IPS DF 4.7 (cell line): ENCODE data around the gene IER2.

Experiments used
- DNase-seq: peaks from one replicate; pipeline ENCODE4 v3.0.0-alpha.2; 2013; ENCODE audit warnings: low spot score; ENCODE audit errors: extremely low read depth

Gene IER2, protein sequence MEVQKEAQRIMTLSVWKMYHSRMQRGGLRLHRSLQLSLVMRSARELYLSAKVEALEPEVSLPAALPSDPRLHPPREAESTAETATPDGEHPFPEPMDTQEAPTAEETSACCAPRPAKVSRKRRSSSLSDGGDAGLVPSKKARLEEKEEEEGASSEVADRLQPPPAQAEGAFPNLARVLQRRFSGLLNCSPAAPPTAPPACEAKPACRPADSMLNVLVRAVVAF

DNA sequence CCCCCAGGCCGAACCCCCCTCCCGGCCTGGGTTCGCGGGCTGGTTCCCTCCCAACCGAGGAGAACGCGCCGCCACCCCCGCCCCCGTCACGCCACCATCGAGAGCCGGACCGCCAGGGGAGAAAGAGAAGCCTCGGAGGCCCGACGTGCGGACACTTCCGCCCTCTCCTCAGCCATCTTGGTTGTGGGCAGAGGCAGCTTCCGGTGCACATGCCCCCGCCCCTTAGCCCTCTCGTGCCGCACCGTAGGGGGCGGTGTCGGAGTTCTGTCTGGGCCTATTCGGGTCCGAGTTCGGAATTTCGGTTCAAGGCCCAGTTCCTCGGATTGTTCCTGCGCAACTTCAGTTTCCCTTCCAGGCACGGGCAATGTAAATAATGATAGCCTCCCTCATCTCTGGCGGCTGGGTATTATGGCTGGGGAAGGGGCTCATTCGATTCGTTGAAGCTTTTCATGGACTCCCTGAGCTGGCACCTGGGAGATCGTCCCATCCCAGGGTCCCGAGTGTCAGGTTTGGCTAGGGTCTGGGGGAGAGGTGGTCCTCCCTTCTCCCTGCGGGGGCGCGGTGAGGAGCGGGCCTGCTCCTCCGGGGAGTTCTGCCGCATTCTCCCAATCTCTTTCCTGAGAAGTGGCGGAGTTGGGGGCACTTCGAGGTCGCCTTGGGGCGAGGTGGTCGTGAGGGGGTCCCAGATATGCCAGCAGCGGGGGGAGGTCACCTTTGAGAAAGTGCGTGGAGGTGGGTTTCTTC is at the start of gene IER2, which contains the start of gene STX10:
Gene IER2, plus strand, starts transcription at position 225 of the 744 bp plus-strand sequence. CDS start 2,776 bp downstream, outside the sequence.
Gene STX10, minus strand, starts transcription at position 189 of the 744 bp plus-strand sequence. CDS start 202 bp downstream, outside the sequence.
- no peak for DNase-seq

DNA sequence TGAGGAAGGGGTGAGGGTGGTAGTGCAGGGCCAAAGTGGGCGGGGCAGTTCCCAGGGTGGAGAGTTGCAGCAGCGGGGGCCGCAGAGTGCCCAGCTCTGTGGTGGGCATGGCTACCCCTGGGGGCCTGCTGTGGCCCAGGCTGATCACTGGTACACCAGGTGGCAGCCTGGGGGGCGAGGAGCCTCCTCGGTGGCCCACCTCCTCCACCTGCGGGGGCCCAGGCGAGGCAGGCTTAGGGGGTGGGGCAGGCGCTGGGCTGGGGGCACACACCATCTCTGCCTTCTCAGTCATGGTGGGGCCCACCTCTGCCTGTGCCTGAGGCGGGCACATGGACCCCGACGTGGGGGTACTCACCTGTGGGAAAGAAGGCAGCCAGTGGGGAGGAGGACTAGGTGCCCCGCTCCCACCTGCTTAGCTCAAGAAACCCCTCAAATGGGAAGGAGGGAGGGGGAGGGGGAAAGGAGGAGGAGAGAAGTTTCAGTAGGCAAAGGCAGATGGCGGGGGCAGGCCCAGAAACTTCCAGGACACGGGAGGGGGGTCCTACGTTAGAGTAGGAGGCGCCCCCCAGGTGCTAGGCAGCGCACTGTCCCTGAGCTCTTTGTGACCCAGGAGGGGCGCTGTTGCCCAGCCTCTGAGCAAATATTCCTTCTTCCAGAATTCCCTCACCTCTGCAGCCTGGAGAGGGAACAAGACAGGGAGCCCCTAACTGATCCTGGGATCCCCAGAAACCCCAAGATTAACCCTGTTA is 49.2 kb upstream of the IER2 start:
- no peak for DNase-seq

DNA sequence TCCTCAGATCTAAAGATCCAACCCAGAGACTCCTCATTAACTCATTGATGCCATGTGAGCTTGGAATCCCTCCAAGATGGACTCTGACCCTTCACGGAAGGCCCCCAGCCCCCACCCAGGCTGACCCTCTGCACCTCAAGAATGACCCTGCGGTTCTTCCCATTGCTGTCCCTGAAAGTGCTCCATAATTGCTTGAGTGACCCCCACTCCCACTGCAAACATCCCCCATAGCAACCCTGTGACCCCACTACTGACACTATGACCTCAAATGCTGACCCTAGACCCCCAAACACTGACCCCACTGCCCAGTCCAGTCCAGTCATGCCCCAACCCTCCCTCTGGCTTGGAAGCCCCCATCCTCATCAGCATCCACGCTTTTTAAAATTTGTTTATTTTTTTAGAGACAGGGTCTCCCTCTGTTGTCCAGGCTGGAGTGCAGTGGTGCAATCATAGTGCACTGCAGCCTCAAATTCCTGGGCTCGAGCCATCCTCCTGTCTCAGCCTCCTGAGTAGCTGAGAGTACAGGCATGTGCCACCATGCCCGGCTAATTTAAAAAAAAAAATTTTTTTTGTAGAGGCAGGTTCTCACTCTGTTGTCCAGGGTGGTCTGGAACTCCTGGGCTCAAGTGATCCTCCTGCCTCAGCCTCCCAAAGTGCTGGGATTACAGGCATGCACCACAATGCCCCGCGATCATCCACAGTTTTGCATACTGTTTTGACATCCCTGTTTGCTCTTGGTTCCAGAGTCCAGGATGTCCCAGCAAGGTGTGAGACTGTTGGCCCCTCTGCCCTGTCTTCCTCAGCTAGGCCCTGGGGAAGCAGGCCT is 48.4 kb upstream of the IER2 start:
- no peak for DNase-seq

DNA sequence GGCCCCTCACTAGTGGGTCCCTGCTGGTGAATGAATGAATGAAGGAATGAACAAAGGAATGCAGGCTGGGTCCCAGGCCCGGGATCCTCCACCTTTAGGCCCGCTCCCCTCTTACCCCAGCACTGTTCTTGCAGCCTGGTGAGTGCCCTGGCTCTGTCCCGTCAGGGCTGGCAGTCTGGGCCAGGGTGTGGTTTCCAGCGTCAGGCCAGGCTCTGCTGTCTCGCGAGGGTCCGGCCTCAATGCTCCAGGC is 47.9 kb upstream of the IER2 start:
- DNase-seq: no peak

DNA sequence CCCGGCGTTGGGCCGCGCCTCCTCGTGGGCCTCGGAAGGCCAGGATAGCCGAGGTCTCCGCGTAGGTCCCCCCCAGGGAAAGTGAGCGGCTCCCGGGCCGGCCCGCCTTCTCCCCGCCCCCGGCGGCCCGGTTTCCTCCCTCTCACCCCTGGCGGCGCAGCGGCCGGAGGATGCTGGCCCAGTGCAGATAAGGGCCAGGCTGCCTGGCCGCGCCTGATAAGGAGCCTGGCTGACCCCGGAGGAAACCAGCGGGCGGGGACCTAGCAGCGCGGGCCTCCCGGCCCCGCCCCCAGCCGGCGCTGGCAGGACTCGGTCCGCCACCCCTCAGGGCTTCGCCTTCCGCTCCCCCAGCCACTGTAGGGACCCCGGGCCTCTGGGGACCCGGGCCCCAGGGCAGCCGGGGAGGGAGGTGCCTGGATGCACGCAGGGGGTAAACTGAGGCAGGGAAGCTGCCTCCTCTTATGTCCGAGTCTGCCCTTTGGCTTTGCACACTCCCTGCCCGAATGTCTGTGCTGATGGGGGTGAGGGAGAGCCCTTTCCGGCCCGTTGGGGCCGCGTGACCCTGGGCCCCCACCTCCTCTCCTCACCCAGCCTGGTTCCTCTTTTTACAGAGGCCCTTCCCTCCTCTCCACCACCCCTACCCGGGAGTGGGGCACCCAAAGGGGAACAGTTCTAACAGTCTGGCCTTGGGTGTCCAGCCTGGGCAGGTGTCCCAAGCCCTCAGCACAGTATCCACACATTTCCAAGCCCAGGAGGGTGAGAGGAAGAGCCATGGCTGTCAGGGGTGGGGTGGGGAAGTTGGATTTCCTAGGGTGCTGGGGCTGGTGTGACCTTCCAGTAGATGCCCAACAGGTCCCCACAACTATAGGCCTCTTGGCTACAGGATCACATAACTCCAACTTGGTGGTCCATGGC is 47.3 kb upstream of the IER2 start, which contains the start of gene LYL1:
Gene LYL1, minus strand, starts transcription at position 193 of the 915 bp plus-strand sequence. CDS start 1,687 bp downstream, outside the sequence.
- no peak for DNase-seq

DNA sequence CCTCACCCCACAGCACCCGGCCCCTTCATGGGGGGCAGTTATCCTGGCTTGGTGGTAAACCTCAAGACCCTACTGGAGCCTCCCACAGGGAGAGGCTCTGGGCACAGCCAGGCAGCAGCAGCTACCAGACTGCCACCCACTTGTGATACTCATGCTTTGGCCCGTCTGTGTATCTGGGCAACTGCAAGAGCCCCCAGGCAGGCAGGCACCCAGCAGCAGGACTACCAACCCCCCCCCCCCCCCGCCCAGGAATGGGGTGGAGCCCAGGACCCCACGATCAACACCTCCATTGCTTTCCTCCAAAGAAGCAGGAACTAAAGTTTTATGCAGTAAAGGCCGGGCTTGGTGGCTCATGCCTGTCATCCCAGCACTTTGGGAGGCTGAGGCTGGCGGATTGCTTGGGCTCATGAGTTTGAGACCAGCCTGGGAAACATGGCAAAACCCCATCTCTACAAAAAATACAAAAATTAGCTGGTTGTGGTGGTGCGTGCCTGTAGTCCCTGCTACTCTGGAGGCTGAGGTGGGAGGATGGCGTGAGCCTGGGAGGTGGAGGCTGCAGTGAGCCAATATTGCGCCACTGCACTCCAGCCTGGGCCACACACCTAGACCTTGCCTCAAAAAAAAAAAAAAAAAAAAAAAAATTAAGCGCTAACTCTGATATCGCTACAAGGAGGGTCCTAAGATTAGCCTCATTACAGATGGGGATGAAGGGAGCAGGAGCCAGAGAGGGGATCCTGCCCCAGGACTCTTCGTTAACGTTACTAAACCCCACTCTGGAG is 46.4 kb upstream of the IER2 start:
- no peak for DNase-seq

DNA sequence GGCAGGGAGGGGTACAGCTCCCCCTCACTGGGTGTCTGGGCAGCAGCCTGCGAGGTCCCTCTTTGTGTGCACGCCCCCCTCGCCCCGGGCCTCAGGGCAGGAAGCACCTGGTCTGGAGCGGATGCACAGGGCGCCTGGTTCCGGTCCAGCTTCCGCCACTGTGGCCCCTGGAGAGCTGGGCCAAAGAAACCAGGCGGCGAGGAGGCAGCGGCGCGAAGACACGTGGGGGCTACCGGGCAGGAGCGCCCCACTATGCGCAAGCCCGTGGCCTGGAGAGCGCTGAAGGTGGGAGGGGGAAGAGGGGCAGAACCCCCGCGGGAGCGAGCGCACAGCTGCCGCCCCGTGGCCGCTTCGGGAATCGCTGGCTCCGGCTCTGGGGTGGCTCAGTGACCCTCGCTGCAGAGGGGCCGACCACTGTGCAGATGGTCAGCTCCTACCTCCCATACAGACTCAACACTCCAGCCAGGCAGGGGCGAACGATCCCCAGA is 45.8 kb upstream of the IER2 start:
- DNase-seq: no peak

DNA sequence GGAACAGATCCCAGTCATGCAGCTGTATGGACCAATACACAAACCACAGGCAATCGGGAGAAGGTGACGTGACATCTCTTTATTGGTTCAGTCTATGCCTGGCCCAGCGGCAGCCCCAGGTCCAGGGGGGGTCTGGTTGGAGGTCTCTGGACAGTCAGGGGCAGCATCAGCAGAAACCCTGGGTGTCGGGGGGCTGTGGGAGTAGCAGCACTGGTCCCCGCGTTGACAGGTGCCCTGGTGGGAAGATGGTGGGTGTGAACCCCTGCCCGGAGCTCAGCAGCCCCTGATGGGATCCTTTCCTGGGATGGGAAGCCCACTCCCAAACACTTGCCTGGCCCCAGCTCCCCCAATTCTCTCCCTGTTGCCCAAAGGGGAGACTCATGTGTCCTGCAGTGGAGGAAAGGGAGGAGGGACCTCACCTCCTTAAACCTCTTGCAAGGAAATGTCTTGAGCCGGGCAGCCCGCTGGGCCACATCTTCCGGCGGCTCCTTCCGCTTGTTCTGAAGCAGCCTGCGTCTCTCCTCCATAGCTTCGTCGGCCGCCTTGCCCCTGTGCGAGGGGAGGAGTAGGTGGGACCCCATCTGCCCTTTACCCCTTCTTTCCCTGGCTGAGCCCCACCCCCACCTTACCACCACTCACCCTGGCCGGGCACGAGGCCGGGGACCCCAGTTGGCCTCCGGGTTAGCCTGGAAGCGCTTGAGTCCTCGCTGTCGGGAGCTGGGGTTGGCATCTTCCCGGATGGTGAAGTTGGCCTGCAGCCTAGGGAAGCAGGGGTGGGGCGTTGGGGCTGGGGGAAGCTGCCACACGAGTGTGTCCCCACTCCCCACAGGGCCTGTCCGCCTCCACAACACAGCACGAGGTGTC is 45.1 kb upstream of the IER2 start:
- DNase-seq: no peak

DNA sequence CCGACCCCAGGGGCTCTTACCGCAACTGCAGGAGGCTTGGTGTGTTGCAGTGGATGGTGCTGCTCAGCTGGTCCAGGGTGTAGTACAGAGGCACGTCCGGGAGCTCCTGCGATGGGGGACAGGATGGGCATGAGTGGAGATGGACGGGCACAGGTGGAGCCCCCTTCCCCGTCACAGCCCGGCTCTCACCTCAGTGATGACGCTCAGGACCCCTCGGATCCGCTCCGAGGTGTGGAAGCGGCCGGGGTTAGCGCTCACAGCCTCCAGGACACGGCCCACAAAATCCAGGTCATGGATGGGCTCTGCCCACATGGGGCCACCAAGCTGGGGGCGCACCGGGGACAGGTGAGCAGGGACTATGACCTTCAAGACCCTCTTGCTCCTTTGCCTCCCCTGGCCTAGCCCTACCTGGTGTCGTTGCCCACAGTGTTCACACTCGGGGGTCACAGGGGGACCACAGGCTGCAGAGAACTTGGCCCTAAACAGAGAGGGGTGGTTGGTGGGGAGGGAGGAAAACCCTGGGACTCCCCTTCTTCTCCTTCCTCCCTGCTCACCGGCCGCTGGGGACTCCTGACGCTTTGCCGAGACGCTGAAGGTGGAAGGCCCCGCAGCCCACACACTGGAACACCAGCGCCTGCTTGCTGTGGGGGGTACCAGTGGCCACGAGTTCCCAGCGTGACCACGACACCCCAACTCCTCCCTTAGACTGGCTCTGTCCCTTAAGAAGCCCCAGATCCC is 40.7 kb upstream of the IER2 start:
- no peak for DNase-seq

DNA sequence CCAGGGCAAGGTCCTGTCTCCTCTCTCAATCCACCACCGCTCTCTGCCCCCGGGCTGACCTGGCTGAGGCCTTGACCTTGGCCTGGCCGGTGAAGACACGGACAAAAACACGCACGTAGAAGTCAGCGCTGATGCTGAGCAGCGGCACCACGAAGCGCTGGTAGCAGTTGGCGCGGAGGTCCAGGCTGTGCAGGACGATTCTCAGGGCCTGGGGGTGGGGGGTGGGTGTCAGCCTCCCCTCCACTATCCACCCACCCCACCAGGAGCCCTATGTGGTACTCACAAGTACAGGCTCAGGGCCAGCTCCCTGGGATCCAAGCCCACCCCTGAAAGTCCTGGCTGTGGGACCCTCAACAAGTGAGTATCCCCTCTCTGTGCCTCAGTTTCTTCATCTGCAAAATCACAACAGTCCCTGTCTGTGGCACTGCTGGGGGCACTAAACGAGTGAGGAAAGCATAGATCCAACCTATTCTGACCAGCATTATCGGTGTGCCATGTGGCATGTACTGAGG is 40.1 kb upstream of the IER2 start:
- DNase-seq: no peak

DNA sequence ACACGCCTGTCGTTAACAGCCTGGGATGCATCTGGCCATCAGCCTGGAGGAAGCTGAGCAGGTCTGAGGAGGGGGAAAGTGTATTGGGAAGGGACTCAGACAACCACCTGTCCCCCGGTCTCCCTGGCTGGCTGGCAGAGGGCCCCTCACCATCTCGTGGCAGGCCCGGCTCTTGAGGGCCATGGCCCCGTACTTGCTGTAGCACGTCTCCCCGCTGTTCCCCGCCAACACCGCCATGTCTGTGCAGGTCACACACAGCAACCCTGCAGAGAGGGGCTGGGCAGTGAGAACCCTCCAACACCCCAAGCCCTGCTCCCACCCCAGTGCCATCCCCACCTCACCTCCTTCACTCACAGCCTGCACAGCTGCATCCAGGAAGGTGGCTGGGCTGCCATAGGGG is 37.7 kb upstream of the IER2 start:
- DNase-seq: no peak

DNA sequence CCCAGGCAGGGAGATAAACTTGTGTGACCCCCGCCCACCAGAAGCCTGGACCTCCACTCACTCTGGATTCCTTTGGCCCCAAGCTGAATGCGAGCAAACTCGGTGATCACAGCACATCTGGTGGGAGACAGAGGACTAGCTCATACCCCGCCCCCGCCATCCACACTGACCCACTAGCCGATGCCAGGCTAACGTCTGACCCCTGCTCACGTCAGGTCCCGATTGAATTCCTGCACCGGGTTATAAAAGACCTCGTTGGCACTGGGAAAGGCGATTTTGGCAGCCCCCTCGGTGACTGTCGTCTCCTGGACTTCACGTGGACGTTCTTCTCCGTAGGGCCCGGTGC is 34.3 kb upstream of the IER2 start:
- no peak for DNase-seq

DNA sequence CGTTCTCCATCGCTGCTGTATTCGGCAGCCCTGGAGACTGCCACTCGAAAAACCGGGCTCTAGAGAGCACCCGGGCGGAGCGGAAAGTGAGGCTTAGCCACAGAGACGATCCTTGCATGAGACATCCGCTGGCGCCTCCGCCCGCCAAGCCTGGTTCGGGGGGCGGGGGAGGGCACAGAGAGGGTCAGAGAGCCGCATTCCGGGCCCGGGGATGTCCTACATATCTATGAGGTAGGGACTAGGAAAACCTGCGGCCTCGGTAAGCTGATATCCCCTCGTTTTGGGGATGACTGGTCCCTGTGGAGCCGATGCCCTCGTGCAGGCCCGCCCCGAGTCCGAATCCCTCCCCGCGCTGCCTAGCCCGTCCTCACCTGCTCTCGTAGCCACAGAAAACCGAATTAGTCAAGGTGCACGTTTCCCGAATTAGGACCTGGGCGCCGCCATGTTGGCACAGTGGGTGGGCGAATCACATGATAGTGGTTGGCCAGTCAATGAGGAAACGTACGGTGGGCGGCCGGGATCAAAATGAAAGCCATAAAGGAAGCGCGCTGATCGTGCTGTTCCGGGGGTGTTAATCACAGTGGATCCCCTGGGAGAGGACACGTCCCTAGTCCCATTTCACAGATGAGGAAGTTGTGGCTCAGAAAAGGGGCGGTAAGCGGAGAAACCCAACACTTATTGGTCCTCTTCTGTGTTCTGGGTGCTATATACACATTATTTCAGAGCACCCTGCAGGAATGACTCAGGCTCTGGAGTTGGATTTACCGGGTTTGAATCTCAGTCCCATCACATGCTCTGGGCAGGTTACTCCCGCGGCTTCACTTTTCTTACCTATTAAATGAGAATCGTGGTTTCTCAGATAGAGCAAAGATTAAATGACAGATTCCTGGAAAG is 33.7 kb upstream of the IER2 start, which contains the start of gene TRMT1:
Gene TRMT1, minus strand, starts transcription at position 459 of the 894 bp plus-strand sequence. Its CDS starts 341 bp downstream, at position 118.
- no peak for DNase-seq

DNA sequence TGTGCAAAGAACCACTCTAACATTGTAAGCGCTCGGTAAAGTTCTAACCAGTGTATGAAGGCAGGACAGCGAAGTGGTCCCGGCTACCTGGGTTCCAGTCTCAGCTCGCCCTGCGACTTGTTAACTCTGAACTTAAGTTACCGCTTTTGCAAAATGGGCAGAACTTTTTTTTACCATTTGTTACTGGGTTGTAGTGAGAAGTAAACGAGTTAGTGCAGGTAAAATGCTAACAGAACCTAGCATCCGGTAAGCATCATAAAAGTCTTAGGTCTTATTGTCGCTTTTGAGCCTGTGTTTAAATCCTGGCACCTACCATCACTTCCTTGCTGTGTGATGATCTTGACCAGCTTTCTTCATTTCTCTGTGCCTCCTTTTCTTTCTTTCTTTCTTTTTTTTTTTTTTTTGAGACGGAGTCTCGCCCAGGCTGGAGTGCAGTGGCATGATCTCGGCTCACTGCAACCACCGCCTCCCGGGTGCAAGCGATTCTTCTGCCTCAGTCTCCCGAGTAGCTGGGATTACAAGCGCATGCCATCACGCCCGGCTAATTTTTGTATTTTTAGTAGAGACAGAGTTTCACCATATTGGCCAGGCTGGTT is 32.9 kb upstream of the IER2 start:
- DNase-seq: no peak

DNA sequence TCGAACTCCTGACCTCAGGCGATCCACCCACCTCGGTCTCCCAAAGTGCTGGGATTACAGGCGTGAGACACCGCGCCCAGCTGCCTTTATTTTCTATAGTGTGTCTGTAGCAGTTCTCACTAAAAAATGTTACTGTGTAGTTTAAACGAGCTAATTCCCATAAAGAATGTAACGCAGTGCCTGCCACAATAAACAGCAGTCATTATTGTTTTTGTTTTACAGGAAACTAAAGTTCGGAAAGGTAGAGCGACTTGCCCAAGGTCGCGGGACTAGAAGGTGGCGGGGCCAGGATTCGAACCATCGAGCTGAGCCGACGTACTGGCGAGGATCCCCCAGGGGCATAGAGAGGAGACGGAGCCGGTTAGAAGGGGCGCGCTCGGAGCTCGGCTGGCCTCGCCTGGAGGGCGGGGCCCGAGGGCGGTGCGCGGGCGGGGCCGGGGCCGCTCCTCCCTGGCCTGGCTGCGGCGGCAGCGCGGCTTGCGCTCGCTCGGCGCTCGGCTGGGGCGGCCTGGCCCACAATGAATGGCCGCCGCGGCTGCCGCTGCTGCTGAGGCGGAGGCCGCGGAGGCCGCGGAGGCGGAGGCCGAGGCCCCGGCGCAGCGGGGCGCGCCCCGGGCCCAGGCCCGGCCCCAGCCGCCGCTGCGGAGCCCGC is 32.3 kb upstream of the IER2 start, which contains the start of gene NACC1:
Gene NACC1, plus strand, starts transcription at position 493 of the 652 bp plus-strand sequence. CDS start 16,944 bp downstream, outside the sequence.
- no peak for DNase-seq
